ENCODE results near the gene SPI1.

DNA sequence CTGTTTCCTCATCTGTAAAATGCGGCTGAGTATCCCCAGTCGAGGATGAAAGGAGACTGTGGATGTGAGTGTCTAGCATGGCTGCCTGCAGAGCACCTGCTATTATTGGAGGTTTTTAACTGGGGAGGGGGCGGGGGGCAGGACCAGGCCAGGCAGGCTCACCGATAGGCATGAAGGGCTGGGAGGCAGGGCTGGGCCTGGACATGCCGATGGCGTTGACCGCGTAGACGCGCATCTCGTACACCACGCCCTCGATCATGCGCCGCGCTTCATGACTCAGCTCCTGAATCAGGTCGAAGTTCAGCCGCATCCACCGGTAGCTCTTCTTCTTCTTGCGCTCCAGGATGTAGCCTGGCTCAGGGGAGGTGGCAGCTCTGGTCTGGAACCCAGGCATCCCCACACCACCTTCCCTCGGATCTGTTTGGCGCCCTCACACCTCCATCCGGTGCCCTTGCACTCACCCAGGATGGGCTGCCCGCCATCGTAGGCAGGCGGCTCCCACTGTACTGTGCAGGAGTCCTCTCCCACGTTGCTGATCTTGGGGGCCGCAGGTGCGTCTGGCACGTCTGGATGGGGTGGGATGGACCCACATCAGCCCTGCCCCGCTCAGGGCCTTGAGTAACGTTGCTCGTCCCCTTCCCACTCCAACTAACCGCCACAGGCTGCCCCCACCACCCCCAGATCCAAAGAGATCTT lies 41.0 kb downstream of the SPI1 start:
- TF ChIP-seq, protein P1, sequence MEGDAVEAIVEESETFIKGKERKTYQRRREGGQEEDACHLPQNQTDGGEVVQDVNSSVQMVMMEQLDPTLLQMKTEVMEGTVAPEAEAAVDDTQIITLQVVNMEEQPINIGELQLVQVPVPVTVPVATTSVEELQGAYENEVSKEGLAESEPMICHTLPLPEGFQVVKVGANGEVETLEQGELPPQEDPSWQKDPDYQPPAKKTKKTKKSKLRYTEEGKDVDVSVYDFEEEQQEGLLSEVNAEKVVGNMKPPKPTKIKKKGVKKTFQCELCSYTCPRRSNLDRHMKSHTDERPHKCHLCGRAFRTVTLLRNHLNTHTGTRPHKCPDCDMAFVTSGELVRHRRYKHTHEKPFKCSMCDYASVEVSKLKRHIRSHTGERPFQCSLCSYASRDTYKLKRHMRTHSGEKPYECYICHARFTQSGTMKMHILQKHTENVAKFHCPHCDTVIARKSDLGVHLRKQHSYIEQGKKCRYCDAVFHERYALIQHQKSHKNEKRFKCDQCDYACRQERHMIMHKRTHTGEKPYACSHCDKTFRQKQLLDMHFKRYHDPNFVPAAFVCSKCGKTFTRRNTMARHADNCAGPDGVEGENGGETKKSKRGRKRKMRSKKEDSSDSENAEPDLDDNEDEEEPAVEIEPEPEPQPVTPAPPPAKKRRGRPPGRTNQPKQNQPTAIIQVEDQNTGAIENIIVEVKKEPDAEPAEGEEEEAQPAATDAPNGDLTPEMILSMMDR (IDR thresholded peaks at IDR 0.05) = no peak
- TF ChIP-seq POLR2A (IDR thresholded peaks at IDR 0.05; ENCODE audit: low read length) (no peak), RCOR1 (IDR thresholded peaks at IDR 0.05; ENCODE audit: low read depth, low read length) (no peak), MAZ (IDR thresholded peaks at IDR 0.05; ENCODE audit: borderline replicate concordance, low read depth, low read length) (no peak), RAD21 (conservative IDR thresholded peaks at IDR 0.05 in 1 of 2, IDR thresholded peaks at IDR 0.05 in 1 of 2) (no peak), EP300 (IDR thresholded peaks at IDR 0.05) (no peak)

Measured in A549 (cell line).